Psoas muscle (tissue), 8 donors: ENCODE results near the gene CD6. TPM values are rescaled to one million over a fixed set of nuclear protein-coding genes. Genes with fewer than 3 reads are reported as not detected.

Source experiments
- ATAC-seq, 4 donors: fragments of 200-7000 bp; cut with Tn5 transposase; one replicate each; pipeline ENCODE4 v1.9.1; 2020; ENCODE audit warnings: moderate library complexity in 3 of 4, mild to moderate bottlenecking in 2 of 4
- DNase-seq, 2 donors: peaks; one replicate each; pipeline ENCODE4 v3.0.0-alpha.2; 2020
- H3K27ac ChIP-seq: fragments of 200-600 bp; one replicate; pipeline ENCODE4 v1.8.0; 2022
- H3K27me3 ChIP-seq, 3 donors: fragments of 200-600 bp in 1 of 3; one replicate each; pipeline versions ENCODE4 v1.6.1 to v1.8.0; 2013 to 2022; ENCODE audit warnings: low read length in 2 of 3, mild to moderate bottlenecking in 2 of 3, moderate library complexity in 1 of 3; ENCODE audit not compliant: insufficient read depth in 3 of 3
- H3K36me3 ChIP-seq, 2 donors: fragments of 200-600 bp in 1 of 2; one replicate each; pipeline versions ENCODE4 v1.6.1 to v1.8.0; 2013 to 2022; ENCODE audit warnings: low read depth in 1 of 2, mild to moderate bottlenecking in 1 of 2, moderate library complexity in 1 of 2; ENCODE audit not compliant: insufficient read depth in 1 of 2
- H3K4me1 ChIP-seq: fragments of 200-600 bp; one replicate; pipeline ENCODE4 v1.8.0; 2022
- H3K4me3 ChIP-seq: fragments of 200-600 bp; one replicate; pipeline ENCODE4 v1.8.0; 2022; ENCODE audit warnings: mild to moderate bottlenecking
- H3K9me3 ChIP-seq: fragments of 200-600 bp; one replicate; pipeline ENCODE4 v1.8.0; 2022
- CTCF ChIP-seq: fragments of 200-600 bp; IDR thresholded peaks from one replicate; pipeline ENCODE4 v1.8.0; 2022; ENCODE audit warnings: antibody characterized with exemption
- WGBS, 3 donors: extraction: QIAGEN DNeasy Blood & Tissue Kit; methylation state at CpG; one replicate each; pipeline versions ENCODE4 v1.1.6 to v1.1.7; 2013; 5-methylcytosine and 5-hydroxymethylcytosine counted together
- intact Hi-C, 2 donors: fragments of 100-400 bp; cut with DNase I; formaldehyde crosslinking; loops; one replicate each; pipeline versions ENCODE4 v1.11.0 to v1.14.2; 2022
- polyA plus RNA-seq, 3 donors: library from polyadenylated mRNA; stranded (reverse); fragments of 200-250 nt; gene quantifications; one replicate each; pipeline ENCODE4 v1.2.3, GENCODE V29; 2013
- total RNA-seq, 4 donors: library from RNA; stranded (reverse); fragmentation: NEBNext Ultra II Directional in 2 of 4; extraction: Animal tissue kit (Norgen Biotek cat#: 25700) in 2 of 4; gene quantifications; one replicate each; pipeline versions ENCODE4 v1.2.1 to v1.2.4, GENCODE V29; 2021 to 2023
- donor health status: healthy with polysubstance abuse.
- donor health status: DM: no; HTN: no; CAD: no; lungs with moderate emphysema.
- donor health status: Bipolar disorder and iron deficiency.
- donor health status: healthy.
- donor health status: DM: yes; HTN: yes; CAD: no.
- donor health status: DM: no; HTN: no; CAD: no.
- donor health status: DM: no; HTN: no; CAD: no.
- donor health status: DM: yes; HTN: yes; CAD: no.

CD6 gene
- total and polyA plus RNA-seq, 7 donors, result 0.05 to 0.74 (median 0.43) TPM

- no peaks in the 10 kb centered on the region for H3K9me3 ChIP-seq
- H3K27me3 ChIP-seq, result peaks cover 0 to 31% (median 14%) of the 10 kb centered on the region in 3 donors
- no peak overlapping the region for H3K27ac ChIP-seq
- H3K4me3 ChIP-seq, result no peak overlapping the region
- ATAC-seq, result no peak
- intact Hi-C loops, result no loop called here
- WGBS, 3 donors, result 91 to 94% (median 92%) methylated on average over 6 of the region's 6 CpGs
- no peaks in the 10 kb centered on the region for H3K36me3 ChIP-seq
- peaks cover 2% of the 10 kb centered on the region for H3K4me1 ChIP-seq
- TF ChIP-seq CTCF, result no peak
- DNase-seq, result no peak
These were observed 41.3 kb downstream of the CD6 start for GRCh38 chr11:61012737-61013215.

GRCh38 chr11:61018059-61018458 lies 46.6 kb downstream of the CD6 start:
- ATAC-seq (no peak), DNase-seq (no peak)
- Histone ChIP-seq H3K27me3 (peaks cover 0 to 35% (median 17%) of the 10 kb centered on the region in 3 donors), H3K4me3 (no peak overlapping the region), H3K27ac (no peak overlapping the region), H3K4me1 (no peaks in the 10 kb centered on the region), H3K9me3 (no peaks in the 10 kb centered on the region), H3K36me3 (no peaks in the 10 kb centered on the region)
- no peak for TF ChIP-seq CTCF
- intact Hi-C loops, result no loop called here
- 59 to 65% (median 59%) methylated on average over 7 of the region's 7 CpGs for WGBS, 3 donors

GRCh38 chr11:61019037-61019831 lies 47.8 kb downstream of the CD6 start:
- Histone ChIP-seq H3K4me1 (no peaks in the 10 kb centered on the region), H3K27ac (no peak overlapping the region), H3K9me3 (no peaks in the 10 kb centered on the region), H3K36me3 (no peaks in the 10 kb centered on the region), H3K4me3 (no peak overlapping the region), H3K27me3 (peaks cover 0 to 28% (median 17%) of the 10 kb centered on the region in 3 donors)
- DNase-seq, result no peak
- no peak for ATAC-seq
- intact Hi-C loops, result no loop called here
- TF ChIP-seq CTCF, result no peak
- 73 to 77% (median 75%) methylated on average over 19 of the region's 19 CpGs for WGBS, 3 donors

- intact Hi-C loops, result no loop called here
These were observed 48.4 kb downstream of the CD6 start for GRCh38 chr11:61019832-61020405.

More at GRCh38 chr11:61019832-61020405, 48.4 kb downstream of the CD6 start:
- Histone ChIP-seq H3K27ac (no peak overlapping the region), H3K9me3 (no peaks in the 10 kb centered on the region), H3K4me3 (no peak overlapping the region), H3K4me1 (no peaks in the 10 kb centered on the region), H3K27me3 (peaks cover 0 to 29% (median 17%) of the 10 kb centered on the region in 3 donors), H3K36me3 (no peaks in the 10 kb centered on the region)
- DNase-seq (no peak), ATAC-seq (no peak)
- no peak for TF ChIP-seq CTCF
- WGBS, 3 donors, result 85 to 89% (median 87%) methylated on average over 9 of the region's 9 CpGs
